Stimulated activated CD4-positive, alpha-beta T cell treated with anti-CD3 and anti-CD28 coated beads, TNF-alpha, amount 100 ng/mL, for 1 hour (primary cell): Measurements from ENCODE around the gene MUC5B.

Source experiments
- DNase-seq, 3 donors: peaks; one replicate each; pipeline ENCODE4 v3.0.0-alpha.2; 2020; ENCODE audit warnings: low read depth in 3 of 3, low spot score in 1 of 3

The MUC5B gene

DNA sequence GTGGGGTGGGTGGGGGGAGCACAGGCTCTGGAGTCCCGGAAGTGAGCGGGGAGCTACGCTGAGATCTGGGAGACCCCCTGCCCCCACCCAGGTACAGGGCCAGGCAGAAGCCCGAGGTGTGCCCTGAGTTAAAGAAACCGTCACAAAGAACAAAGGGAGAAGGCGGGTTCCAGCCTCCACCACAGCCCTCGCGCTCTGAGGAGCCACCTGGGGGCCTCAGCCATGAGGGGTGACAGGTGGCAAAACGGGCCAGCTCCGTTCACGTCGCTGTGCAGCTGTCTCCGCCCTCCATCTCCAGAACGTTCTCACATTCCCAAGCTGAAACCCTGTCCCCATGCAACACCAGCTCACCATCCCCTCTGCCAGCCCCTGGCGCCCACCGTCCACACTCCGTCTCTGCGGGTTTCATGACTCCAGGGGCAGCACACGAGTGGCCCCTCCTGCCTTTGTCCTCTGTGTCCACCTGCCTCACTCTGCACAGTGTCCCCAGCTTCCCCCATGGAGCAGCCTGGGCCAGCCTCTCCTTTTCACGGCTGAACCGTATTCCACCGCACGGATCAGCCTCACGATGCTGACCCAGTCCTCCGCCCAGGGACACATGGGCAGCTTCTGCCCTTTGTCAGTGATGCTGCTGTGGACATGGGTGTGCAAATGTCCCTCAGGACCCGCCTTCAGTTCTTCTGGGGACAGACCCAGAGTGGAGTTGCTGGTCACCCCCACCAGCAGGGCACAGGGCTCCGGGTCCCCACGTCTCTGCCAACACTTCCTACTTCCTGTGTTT, 1.7 kb upstream of the MUC5B start:
- no peak for DNase-seq

DNA sequence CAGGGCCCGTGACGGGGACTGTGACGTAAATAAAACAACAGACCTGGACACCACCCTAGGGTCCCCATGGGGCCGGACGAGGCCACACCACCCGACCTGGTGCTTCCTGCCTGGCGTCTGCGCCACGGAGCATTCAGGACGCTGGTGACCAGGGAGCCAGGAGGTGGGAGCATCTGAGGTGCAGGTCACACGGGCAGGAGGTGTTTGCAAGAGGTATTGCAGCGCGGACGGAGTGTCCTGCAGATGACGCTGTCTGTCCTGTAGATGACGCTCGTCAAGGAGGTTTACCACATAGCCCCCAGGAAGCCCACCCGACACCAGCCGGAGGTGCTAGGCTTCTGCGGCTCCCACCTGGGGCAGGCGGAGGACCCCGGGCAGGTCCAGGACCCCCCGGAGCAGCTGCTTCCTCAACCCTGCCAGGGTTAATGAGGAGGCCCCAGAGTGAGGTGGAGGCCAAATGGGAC, 986 bp upstream of the MUC5B start:
- DNase-seq: no peak

DNA sequence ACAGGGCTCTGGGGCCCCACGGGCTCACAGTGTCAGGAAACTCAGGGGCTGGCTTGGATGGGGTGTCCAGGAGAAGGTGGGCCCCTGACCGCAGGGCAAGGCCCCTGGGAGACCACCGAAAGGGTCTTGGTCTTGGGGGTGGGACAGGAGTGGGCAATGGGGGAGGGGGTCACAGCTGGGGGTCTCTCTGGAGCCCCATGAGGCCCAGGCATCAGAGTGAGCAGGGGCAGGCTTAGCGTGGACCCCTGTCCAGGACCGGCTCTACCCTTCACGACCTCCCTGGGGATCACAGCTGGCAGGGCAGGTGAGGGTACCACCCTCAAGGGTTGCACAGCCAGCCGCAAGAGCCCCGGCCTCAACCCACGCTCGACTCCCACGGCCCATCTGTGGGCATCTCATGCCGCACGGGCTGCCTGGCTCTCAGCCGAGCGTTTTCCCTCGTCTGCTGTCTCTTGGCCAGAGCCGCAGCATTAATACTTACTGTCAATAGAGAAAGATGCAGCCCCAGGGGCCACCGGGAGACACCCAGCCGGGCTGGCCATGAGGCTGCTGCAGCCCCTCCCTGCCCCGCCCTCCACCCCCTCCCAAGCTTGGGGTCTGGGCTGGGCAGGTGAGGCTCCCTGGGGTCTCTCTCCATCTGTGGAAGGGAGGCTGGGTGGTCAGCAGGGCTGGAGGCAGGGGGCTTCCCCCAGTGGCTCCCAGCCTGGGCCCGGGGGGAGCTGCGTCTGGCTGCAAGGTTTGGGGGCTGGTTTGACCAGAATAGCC, 662 bp downstream of the MUC5B start:
- no peak for DNase-seq

- DNase-seq: no peak
Observed at GRCh38 chr11:1224111-1224490, 1.2 kb downstream of the MUC5B start.

GRCh38 chr11:1224491-1225385, 1.9 kb downstream of the MUC5B start:
- DNase-seq: no peak

DNA sequence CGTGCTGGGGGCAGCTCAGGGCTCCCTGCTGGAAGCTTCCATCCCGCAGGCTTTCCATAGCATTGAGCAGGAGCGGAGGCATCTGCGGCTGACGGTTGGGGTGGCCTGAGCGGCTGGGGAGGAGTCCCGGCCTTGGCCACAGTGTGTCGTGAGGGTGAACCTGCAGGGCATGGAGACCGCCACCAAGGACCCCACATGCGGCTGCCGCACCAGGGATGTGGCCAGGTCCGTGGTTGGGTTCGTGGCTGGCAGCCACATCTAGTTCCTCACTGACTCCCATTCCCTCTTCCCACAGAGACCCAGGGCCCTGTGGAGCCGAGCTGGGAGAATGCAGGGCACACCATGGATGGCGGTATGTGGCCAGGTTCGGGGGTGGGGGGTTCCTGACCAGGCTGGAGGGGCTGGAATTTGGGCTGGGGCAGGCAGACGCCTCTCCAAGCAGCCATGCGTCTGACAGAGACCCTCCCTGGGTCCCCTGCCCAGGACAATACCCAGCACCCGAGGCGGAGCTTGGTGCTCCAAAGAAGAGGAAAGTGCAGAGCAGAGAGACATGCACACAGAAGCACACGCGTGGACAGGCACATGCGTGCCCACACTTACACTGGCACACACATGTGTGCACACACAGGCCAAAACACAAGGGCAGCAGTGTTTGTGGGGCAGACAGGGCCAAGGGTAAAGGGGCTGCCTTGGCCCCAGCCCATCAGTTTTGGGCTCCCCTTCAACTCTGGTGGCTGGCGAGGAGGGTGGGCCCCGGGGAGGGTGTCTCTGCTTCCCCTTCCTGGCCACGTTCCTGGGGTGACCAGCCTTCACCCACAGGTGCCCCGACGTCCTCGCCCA, 2.7 kb downstream of the MUC5B start:
- DNase-seq: no peak

GRCh38 chr11:1226226-1226985, 3.5 kb downstream of the MUC5B start:
- no peak for DNase-seq

GRCh38 chr11:1226986-1227550, 4.2 kb downstream of the MUC5B start:
- DNase-seq: no peak

GRCh38 chr11:1227551-1228100, 4.8 kb downstream of the MUC5B start:
- no peak for DNase-seq

DNA sequence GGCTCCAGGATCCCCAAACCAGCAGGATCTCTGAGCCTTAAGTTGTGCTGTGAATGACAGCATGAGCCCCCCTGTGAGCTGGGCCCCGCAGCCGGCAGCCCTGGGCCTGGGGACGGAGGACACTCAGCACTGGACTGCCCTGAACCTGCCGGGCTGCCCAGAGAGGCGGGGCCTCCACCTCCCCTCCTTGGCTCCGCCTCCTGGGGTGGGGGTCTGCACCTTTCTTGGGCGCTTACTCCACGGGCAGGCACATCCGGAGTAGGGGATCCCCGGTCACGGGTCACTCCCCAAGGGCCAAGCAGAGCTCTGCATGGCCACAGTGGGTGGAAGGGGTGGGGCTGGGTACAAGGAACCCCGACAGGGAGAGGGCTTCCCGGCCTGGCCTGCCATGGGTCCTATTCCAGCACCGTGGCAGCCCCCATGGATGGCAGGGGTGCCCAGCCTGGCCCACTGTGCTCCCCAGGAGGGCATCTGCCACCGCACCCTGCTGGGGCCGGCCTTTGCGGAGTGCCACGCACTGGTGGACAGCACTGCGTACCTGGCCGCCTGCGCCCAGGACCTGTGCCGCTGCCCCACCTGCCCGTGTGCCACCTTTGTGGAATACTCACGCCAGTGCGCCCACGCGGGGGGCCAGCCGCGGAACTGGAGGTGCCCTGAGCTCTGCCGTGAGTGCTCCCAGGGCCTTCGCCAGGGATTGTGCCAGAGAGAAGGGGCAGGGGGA, 5.4 kb downstream of the MUC5B start:
- DNase-seq: no peak

- no peak for DNase-seq
Observed at GRCh38 chr11:1228921-1229451, 6.1 kb downstream of the MUC5B start.

DNA sequence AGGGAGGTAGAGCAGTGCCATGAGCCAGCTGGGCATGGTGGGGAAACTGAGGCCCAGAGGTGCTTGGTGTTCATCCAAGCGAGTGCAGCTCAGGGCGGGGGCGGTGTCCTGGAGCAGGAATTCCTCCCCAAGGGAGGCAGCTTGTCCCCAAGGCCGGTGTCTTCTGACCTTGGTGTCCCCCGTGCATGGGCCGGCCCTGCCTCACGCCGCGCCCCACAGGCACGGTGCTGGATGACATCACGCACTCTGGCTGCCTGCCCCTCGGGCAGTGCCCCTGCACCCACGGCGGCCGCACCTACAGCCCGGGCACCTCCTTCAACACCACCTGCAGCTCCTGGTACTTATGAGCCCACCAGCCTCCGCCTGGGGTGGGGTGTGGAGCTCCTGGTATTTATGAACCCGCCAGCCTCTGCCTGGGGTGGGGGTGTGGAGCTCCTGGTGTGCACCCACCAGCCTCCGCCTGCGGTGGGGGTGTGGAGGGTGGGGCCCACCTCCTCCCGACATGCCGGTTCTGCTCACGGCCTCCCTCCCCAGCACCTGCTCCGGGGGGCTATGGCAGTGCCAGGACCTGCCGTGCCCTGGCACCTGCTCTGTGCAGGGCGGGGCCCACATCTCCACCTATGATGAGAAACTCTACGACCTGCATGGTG, 6.7 kb downstream of the MUC5B start:
- no peak for DNase-seq

DNA sequence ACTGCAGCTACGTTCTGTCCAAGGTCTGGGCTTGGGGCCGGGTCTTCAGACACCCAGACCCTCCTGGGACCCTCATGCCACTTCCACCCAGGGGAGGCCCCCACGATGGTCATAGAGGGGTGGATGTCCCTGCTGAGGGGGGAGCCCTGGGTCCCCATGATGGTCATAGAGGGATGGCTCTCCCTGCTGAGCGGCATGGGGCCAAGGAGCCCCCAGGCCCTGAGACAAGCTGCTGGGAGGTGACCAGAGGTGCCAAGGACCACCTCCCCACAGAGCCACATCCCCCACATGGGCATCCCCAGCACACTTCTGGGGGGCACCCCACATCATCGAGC, 7.2 kb downstream of the MUC5B start:
- no peak for DNase-seq

GRCh38 chr11:1230456-1231395, 7.9 kb downstream of the MUC5B start:
- DNase-seq: no peak

GRCh38 chr11:1231396-1232020, 8.6 kb downstream of the MUC5B start:
- no peak for DNase-seq
